Nephron (organoid): ENCODE results near the gene RPRM.

Source experiments
- H3K27ac Mint-ChIP-seq, 3 experiments: 2 replicates each; pipeline ENCODE4 v1.8.0; 2020; ENCODE audit warnings: mixed read lengths in 3 of 3, mild to moderate bottlenecking in 2 of 3, moderate library complexity in 1 of 3
- H3K27me3 Mint-ChIP-seq: 2 replicates; pipeline ENCODE4 v1.8.0; 2021; ENCODE audit warnings: low read depth, mild to moderate bottlenecking, moderate library complexity, mixed read lengths
- H3K36me3 Mint-ChIP-seq: 2 replicates; pipeline ENCODE4 v1.8.0; 2020; ENCODE audit warnings: low read depth, mixed read lengths
- H3K4me1 Mint-ChIP-seq: 2 replicates; pipeline ENCODE4 v1.8.0; 2020; ENCODE audit warnings: mixed read lengths
- H3K4me3 Mint-ChIP-seq, 3 experiments: 2 replicates each; pipeline ENCODE4 v1.8.0; 2020; ENCODE audit warnings: mild to moderate bottlenecking in 3 of 3, mixed read lengths in 3 of 3, moderate library complexity in 2 of 3
- H3K9me3 Mint-ChIP-seq: 2 replicates; pipeline ENCODE4 v1.8.0; 2020; ENCODE audit warnings: mixed read lengths
- TF ChIP-seq, protein P1 (sequence below), 3 experiments: fragments of 200-600 bp; sonication (generic); IDR thresholded peaks; one replicate each; pipeline ENCODE4 v1.5.0; 2021; ENCODE audit warnings: antibody characterized with exemption in 3 of 3; ENCODE audit not compliant: unreplicated experiment in 3 of 3

Gene RPRM

DNA sequence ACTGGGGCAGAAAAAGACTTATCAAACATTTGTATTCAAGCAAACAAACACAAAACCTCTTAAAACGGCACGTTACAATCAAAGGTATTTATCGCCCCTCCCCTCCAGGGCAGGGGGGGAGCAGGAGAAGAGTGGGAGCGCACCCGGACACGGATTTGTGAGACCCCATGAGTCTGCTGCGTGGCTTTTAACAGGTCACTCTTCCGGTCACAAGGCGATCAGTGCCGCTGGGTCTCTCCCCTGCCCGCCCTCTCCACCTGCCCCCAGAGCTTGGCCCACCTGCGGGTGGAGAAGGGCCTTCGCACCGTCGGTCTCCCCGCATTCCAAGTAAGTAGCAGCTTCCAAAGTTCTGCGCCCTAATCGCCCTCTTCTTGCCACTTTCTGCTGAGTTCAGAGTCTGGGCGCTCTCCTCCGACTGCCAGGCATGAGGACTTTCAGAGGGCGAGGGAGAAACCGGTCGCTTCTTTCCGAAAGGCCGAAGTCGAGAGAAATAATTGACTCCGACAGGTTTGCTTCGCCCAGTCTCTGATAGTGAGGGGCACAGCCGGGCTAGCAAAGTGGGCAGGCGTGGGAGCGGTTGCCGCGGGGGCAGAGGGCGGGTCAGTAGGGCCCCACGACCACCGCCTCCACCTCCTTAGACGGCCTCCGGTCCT is 800 bp downstream of the RPRM start:
- Mint-ChIP-seq H3K27me3 (peaks cover 22% of the 10 kb centered on the region), H3K9me3 (no peaks in the 10 kb centered on the region), H3K27ac (peak overlapping the region; percentile 66 to 72 (median 66)), H3K36me3 (no peaks in the 10 kb centered on the region), H3K4me3 (peak overlapping the region; percentile 81 to 88 (median 88)), H3K4me1 (peaks cover 47% of the 10 kb centered on the region)
- TF ChIP-seq, protein P1, sequence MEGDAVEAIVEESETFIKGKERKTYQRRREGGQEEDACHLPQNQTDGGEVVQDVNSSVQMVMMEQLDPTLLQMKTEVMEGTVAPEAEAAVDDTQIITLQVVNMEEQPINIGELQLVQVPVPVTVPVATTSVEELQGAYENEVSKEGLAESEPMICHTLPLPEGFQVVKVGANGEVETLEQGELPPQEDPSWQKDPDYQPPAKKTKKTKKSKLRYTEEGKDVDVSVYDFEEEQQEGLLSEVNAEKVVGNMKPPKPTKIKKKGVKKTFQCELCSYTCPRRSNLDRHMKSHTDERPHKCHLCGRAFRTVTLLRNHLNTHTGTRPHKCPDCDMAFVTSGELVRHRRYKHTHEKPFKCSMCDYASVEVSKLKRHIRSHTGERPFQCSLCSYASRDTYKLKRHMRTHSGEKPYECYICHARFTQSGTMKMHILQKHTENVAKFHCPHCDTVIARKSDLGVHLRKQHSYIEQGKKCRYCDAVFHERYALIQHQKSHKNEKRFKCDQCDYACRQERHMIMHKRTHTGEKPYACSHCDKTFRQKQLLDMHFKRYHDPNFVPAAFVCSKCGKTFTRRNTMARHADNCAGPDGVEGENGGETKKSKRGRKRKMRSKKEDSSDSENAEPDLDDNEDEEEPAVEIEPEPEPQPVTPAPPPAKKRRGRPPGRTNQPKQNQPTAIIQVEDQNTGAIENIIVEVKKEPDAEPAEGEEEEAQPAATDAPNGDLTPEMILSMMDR (IDR thresholded peaks at IDR 0.05; ENCODE audit: unreplicated experiment in 3 of 3), result no peak

DNA sequence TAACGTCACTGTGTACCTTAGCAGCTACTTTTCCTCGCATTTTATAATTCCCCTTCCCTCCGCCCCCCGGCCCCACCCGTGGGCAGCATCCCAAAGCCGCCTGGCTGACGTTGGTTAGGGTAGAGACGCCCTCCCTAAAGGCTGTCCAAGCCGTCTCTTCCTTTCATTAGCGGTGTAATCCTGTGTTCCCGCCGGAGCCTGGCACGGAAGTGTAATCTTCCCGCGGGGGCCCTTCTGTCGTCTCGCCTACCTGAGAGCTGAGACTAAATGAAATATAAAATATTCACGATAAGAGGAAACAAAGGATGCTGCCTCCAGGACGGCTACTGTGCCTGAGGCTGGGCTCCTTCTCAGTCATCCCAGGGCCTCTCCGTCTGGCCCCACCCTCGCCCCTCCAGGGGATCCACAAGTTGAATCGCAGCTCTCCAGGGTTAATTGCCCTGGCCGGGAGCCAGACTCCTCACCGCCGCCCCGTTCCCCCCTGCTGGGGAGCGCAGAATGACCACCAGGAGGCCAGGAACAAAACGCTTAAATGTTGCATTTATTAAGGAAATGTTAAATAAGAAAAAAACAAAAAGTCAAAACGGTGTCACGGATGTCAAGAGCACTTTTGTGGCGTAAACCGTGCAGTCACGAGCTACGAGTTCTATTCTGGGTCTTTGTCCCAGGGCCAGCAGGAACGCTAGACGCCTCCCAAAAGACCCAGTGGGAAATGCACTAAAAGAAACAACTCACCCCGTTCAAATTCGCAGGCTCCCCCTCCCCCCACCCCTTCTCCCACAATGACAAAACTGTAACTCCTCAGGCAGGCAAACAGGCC is 1.5 kb downstream of the RPRM start:
- peak overlapping the region; percentile 81 to 88 (median 88) for H3K4me3 Mint-ChIP-seq
- TF ChIP-seq, protein P1 (IDR thresholded peaks at IDR 0.05; ENCODE audit: unreplicated experiment in 3 of 3), result peak in 2 of 3 experiments; percentile 36 to 40
- no peaks in the 10 kb centered on the region for H3K9me3 Mint-ChIP-seq
- no peaks in the 10 kb centered on the region for H3K36me3 Mint-ChIP-seq
- H3K4me1 Mint-ChIP-seq, result peaks cover 50% of the 10 kb centered on the region
- peaks cover 22% of the 10 kb centered on the region for H3K27me3 Mint-ChIP-seq
- H3K27ac Mint-ChIP-seq, result peak overlapping the region; percentile 66 to 72 (median 66)

- no peaks in the 10 kb centered on the region for H3K36me3 Mint-ChIP-seq
Measured at GRCh38 chr2:153476491-153476815, 2.1 kb downstream of the RPRM start.

GRCh38 chr2:153474876-153475435 is 3.6 kb downstream of the RPRM start:
- no peaks in the 10 kb centered on the region for H3K9me3 Mint-ChIP-seq
- no peaks in the 10 kb centered on the region for H3K36me3 Mint-ChIP-seq
- peak overlapping the region; percentile 2 to 66 (median 19) for H3K27ac Mint-ChIP-seq
- peaks cover 46% of the 10 kb centered on the region for H3K4me1 Mint-ChIP-seq
- H3K27me3 Mint-ChIP-seq, result peaks cover 22% of the 10 kb centered on the region
- TF ChIP-seq, protein P1 (IDR thresholded peaks at IDR 0.05; ENCODE audit: unreplicated experiment in 3 of 3), result no peak
- peak overlapping the region; percentile 81 to 88 (median 88) for H3K4me3 Mint-ChIP-seq

More at GRCh38 chr2:153476491-153476815, 2.1 kb downstream of the RPRM start:
- H3K9me3 Mint-ChIP-seq, result no peaks in the 10 kb centered on the region
- H3K4me3 Mint-ChIP-seq, result peak overlapping the region; percentile 81 to 88 (median 88)
- peak overlapping the region; percentile 32 to 66 (median 66) for H3K27ac Mint-ChIP-seq
- H3K4me1 Mint-ChIP-seq, result peaks cover 50% of the 10 kb centered on the region
- peaks cover 22% of the 10 kb centered on the region for H3K27me3 Mint-ChIP-seq
- TF ChIP-seq, protein P1 (IDR thresholded peaks at IDR 0.05; ENCODE audit: unreplicated experiment in 3 of 3), result no peak

- H3K27me3 Mint-ChIP-seq, result peaks cover 22% of the 10 kb centered on the region
- H3K4me3 Mint-ChIP-seq, result peak overlapping the region in 2 of 3 experiments; percentile 81 to 88
- TF ChIP-seq, protein P1 (IDR thresholded peaks at IDR 0.05; ENCODE audit: unreplicated experiment in 3 of 3), result no peak
- H3K27ac Mint-ChIP-seq, result peak overlapping the region in 1 of 3 experiments; percentile 66
- peaks cover 47% of the 10 kb centered on the region for H3K4me1 Mint-ChIP-seq
- no peaks in the 10 kb centered on the region for H3K36me3 Mint-ChIP-seq
- no peaks in the 10 kb centered on the region for H3K9me3 Mint-ChIP-seq
Measured at GRCh38 chr2:153474407-153474806, 4.2 kb downstream of the RPRM start.
